Uterus (tissue), 4 donors: ENCODE data around the gene STAM2. TPM values are rescaled to one million over a fixed set of nuclear protein-coding genes. Genes with fewer than 3 reads are reported as not detected.
A peak's percentile ranks its signal among the peaks of the same experiment; 100 is the strongest.
"Not testable (repeated sequence)": the region's sequence is repeated elsewhere in the genome, so short reads cannot be mapped to it uniquely, and the experiment has no call there.

Source experiments
- DNase-seq, 2 donors: peaks; one replicate each; pipeline ENCODE4 v3.0.0-alpha.2; 2019 to 2020
- H3K27ac ChIP-seq, 2 donors: fragments of 200-600 bp; sonication (generic); 1 replicate in 1 of 2; 2 replicates in 1 of 2; pipeline ENCODE4 v1.5.1; 2016 to 2018
- H3K27me3 ChIP-seq, 2 donors: fragments of 200-600 bp; sonication (generic); one replicate each; pipeline ENCODE4 v1.5.1; 2018 to 2019; ENCODE audit warnings: control low read depth in 1 of 2
- H3K36me3 ChIP-seq, 2 donors: fragments of 200-600 bp; sonication (generic); one replicate each; pipeline ENCODE4 v1.5.1; 2019; ENCODE audit warnings: control low read depth in 1 of 2
- H3K4me1 ChIP-seq, 2 donors: fragments of 200-600 bp; sonication (generic); one replicate each; pipeline ENCODE4 v1.5.1; 2018 to 2019; ENCODE audit warnings: control low read depth in 1 of 2
- H3K4me3 ChIP-seq, 2 donors: fragments of 200-600 bp; sonication (generic); 1 replicate in 1 of 2; 2 replicates in 1 of 2; pipeline ENCODE4 v1.5.1; 2018 to 2019; ENCODE audit warnings: mild to moderate bottlenecking in 1 of 2
- H3K9me3 ChIP-seq, 2 donors: fragments of 200-600 bp; sonication (generic); one replicate each; pipeline ENCODE4 v1.5.1; 2019; ENCODE audit warnings: control low read depth in 1 of 2
- CTCF ChIP-seq, 4 experiments: fragments of 200-600 bp in 2 of 4; fragments of 450-650 bp in 2 of 4; sonication (generic) in 2 of 4; IDR thresholded peaks; one replicate each; pipeline ENCODE4 v1.5.1; 2016 to 2019; ENCODE audit warnings: antibody characterized with exemption in 4 of 4, mild to moderate bottlenecking in 2 of 4, moderate library complexity in 1 of 4
- POLR2A ChIP-seq, 2 donors: fragments of 450-650 bp; IDR thresholded peaks; one replicate each; pipeline ENCODE4 v1.6.1; 2016; ENCODE audit warnings: antibody characterized with exemption in 2 of 2, mild to moderate bottlenecking in 1 of 2, moderate library complexity in 1 of 2
- intact Hi-C: fragments of 100-400 bp; cut with DNase I; formaldehyde crosslinking; loops from one replicate; pipeline ENCODE4 v1.15.1; 2023; ENCODE audit warnings: low total_unique reads
- total RNA-seq, 4 donors: library from RNA; depleted of rRNA in 3 of 4; stranded (reverse); fragments of >200 nt in 3 of 4; gene quantifications; one replicate each; pipeline versions ENCODE4 v1.1.0 to v1.2.4, GENCODE V29; 2014 to 2023
- donor health status: DM: yes; HTN: yes; CAD: no.

The STAM2 gene
- total RNA-seq, 4 donors from 2014 or later = 30.0 to 83.0 (median 55.4) TPM

GRCh38 chr2:152189622-152190495 is 14.3 kb upstream of the STAM2 start:
- intact Hi-C loops = no loop called here
- H3K27ac ChIP-seq = no peak overlapping the region
- no peak overlapping the region for H3K4me3 ChIP-seq
- H3K4me1 ChIP-seq = no peaks in the 10 kb centered on the region
- TF ChIP-seq POLR2A (IDR thresholded peaks at IDR 0.05) (no peak), CTCF (IDR thresholded peaks at IDR 0.05) (peak; percentile 80 to 88 (median 84))
- no peaks in the 10 kb centered on the region for H3K9me3 ChIP-seq
- H3K36me3 ChIP-seq = no peaks in the 10 kb centered on the region
- peak; percentile 28 to 53 for DNase-seq
- H3K27me3 ChIP-seq = no peaks in the 10 kb centered on the region

GRCh38 chr2:152186808-152187207 is 11.2 kb upstream of the STAM2 start:
- H3K36me3 ChIP-seq, H3K9me3 ChIP-seq, intact Hi-C loops: not testable (repeated sequence)

GRCh38 chr2:152186262-152186661 is 10.7 kb upstream of the STAM2 start:
- no peak for DNase-seq
- intact Hi-C loops = no loop called here
- Histone ChIP-seq H3K4me1 (no peaks in the 10 kb centered on the region), H3K27ac (no peak overlapping the region), H3K27me3 (no peaks in the 10 kb centered on the region), H3K36me3 (no peaks in the 10 kb centered on the region), H3K4me3 (no peak overlapping the region), H3K9me3 (no peaks in the 10 kb centered on the region)
- TF ChIP-seq POLR2A (IDR thresholded peaks at IDR 0.05) (no peak), CTCF (IDR thresholded peaks at IDR 0.05) (no peak)

More at GRCh38 chr2:152186808-152187207, 11.2 kb upstream of the STAM2 start:
- not testable (repeated sequence) for H3K27me3 ChIP-seq, H3K27ac ChIP-seq, H3K4me3 ChIP-seq, DNase-seq, H3K4me1 ChIP-seq

- Histone ChIP-seq H3K27me3 (no peaks in the 10 kb centered on the region), H3K27ac (no peak overlapping the region), H3K4me3 (no peak overlapping the region), H3K9me3 (no peaks in the 10 kb centered on the region), H3K4me1 (no peaks in the 10 kb centered on the region), H3K36me3 (no peaks in the 10 kb centered on the region)
- intact Hi-C loops = loop anchor here (5.0 kb wide), 1 partner anchor 454 kb away; no protein-coding TSS in a partner anchor
- TF ChIP-seq CTCF (IDR thresholded peaks at IDR 0.05) (no peak), POLR2A (IDR thresholded peaks at IDR 0.05) (no peak)
- DNase-seq = no peak
These were observed 8.0 kb upstream of the STAM2 start for GRCh38 chr2:152183401-152184073.

GRCh38 chr2:152177667-152178066 is 2.1 kb upstream of the STAM2 start:
- not testable (repeated sequence) for H3K4me1 ChIP-seq, H3K27ac ChIP-seq, H3K27me3 ChIP-seq, H3K9me3 ChIP-seq, DNase-seq, H3K4me3 ChIP-seq, H3K36me3 ChIP-seq
- intact Hi-C loops = loop anchor here (10.0 kb wide), 1 partner anchor 537 kb away; the partner anchor contains the start of genes ARL6IP6 and PRPF40A
